ENCODE measurements around the gene LRRN2. TPM values are rescaled to one million over a fixed set of nuclear protein-coding genes. Genes with fewer than 3 reads are reported as not detected.

LRRN2 gene
- total and polyA plus RNA-seq, 7 donors, result 2.5 to 14.7 (median 4.9) TPM

DNA sequence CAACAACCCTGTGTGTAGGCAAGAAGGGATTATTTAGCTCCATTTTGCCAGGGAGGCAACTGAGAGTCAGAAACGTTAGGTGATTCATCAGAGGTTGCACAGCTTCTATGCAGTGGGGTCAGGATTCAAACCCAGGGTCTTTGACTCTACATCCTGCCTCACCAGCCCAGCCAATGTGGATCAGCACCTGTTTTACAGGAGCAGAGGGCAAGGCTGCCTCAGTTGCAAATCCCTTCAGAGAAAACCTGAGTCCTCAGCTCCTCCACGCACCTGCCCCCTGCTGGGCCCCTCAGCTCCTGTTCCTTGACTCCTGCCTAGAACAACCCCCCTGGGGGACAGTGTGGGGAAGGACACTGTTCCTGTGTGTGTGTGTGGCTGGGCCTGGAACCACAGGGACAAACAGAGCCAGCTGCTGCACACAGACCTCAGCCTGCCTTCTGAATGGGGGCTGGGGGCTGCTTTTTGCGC lies 61.6 kb downstream of the LRRN2 start:
- no peaks in the 10 kb centered on the region for H3K27me3 ChIP-seq
- peaks cover 0 to 3% (median 0%) of the 10 kb centered on the region in 4 donors for H3K36me3 ChIP-seq
- intact Hi-C loops (cut with DNase I), result no loop called here
- 77 to 78% methylated on average over 3 of the region's 3 CpGs for WGBS, 2 donors
- no peak overlapping the region for H3K27ac ChIP-seq
- no peak overlapping the region for H3K4me3 ChIP-seq
- no peaks in the 10 kb centered on the region for H3K9me3 ChIP-seq
- TF ChIP-seq POLR2A (IDR thresholded peaks at IDR 0.05) (no peak), POLR2AphosphoS5 (IDR thresholded peaks at IDR 0.05) (no peak), EP300 (IDR thresholded peaks at IDR 0.05) (no peak)
- TF ChIP-seq, protein P1, sequence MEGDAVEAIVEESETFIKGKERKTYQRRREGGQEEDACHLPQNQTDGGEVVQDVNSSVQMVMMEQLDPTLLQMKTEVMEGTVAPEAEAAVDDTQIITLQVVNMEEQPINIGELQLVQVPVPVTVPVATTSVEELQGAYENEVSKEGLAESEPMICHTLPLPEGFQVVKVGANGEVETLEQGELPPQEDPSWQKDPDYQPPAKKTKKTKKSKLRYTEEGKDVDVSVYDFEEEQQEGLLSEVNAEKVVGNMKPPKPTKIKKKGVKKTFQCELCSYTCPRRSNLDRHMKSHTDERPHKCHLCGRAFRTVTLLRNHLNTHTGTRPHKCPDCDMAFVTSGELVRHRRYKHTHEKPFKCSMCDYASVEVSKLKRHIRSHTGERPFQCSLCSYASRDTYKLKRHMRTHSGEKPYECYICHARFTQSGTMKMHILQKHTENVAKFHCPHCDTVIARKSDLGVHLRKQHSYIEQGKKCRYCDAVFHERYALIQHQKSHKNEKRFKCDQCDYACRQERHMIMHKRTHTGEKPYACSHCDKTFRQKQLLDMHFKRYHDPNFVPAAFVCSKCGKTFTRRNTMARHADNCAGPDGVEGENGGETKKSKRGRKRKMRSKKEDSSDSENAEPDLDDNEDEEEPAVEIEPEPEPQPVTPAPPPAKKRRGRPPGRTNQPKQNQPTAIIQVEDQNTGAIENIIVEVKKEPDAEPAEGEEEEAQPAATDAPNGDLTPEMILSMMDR (IDR thresholded peaks at IDR 0.05), result no peak
- DNase-seq, result no peak
- peaks cover 0 to 19% (median 5%) of the 10 kb centered on the region in 4 donors for H3K4me1 ChIP-seq

DNA sequence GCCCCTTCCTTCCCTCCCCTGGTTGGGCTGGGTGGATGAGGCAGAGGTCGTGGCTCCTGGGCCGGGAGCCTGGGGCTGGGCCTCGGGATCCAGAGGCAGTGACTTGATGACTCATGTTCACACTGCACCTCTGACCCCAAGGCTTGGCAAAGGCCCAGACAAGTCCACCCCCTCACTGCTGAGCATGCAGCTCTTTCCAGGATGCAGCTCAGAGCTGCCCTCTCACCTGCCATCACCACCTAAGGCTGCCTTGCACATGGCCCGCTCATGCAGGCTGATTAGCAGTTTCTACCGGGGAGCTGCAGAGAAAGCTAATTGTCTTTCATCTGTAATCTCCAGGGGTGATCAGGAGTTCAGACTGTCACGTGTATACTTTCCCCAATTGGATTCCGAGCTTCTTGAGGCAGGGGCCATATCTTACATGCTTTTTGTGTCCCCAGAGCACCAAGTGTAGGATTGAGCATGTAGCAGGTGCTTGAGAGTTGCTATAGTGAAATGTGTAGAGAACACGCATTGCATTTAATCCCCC lies 62.1 kb downstream of the LRRN2 start:
- intact Hi-C loops (cut with DNase I), result no loop called here
- no peak for DNase-seq
- Histone ChIP-seq H3K4me1 (peaks cover 0 to 19% (median 5%) of the 10 kb centered on the region in 4 donors), H3K36me3 (peaks cover 0 to 8% (median 2%) of the 10 kb centered on the region in 4 donors), H3K27ac (no peak overlapping the region), H3K27me3 (no peaks in the 10 kb centered on the region), H3K4me3 (no peak overlapping the region), H3K9me3 (no peaks in the 10 kb centered on the region)
- WGBS, 2 donors, result 47 to 75% methylated on average over 8 of the region's 8 CpGs
- TF ChIP-seq, protein P1 (IDR thresholded peaks at IDR 0.05), result no peak
- TF ChIP-seq POLR2AphosphoS5 (IDR thresholded peaks at IDR 0.05) (no peak), EP300 (IDR thresholded peaks at IDR 0.05) (no peak), POLR2A (IDR thresholded peaks at IDR 0.05) (no peak)

DNA sequence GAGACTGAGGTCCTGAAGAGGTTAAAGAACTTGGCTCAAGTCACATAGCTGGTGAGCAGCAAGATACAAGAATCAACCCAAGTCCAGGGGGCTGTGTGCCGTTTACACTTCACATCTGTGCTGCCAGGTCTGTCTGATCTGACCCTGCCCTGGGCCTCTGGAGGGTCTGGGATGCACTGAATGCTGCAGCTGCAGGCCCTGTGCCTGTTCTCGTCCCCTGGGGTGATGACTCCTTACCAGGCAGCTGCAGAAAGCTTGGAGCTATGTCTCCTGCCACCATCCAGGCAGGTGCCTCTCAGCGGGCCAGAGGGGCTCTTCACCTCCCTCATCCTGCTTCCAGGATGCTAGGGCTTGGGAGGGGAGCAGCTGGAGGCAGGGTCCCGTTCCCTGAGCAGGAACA lies 63.5 kb downstream of the LRRN2 start:
- Histone ChIP-seq H3K9me3 (no peaks in the 10 kb centered on the region), H3K27ac (no peak overlapping the region), H3K4me3 (no peak overlapping the region), H3K27me3 (no peaks in the 10 kb centered on the region), H3K36me3 (peaks cover 0 to 14% (median 3%) of the 10 kb centered on the region in 4 donors), H3K4me1 (peaks cover 0 to 19% (median 5%) of the 10 kb centered on the region in 4 donors)
- intact Hi-C loops (cut with DNase I), result no loop called here
- DNase-seq, result no peak
- 79 to 83% methylated on average over 4 of the region's 4 CpGs for WGBS, 2 donors
- TF ChIP-seq POLR2AphosphoS5 (IDR thresholded peaks at IDR 0.05), result no peak
- no peak for TF ChIP-seq EP300 (IDR thresholded peaks at IDR 0.05)
- no peak for TF ChIP-seq POLR2A (IDR thresholded peaks at IDR 0.05)
- TF ChIP-seq, protein P1 (IDR thresholded peaks at IDR 0.05), result no peak

DNA sequence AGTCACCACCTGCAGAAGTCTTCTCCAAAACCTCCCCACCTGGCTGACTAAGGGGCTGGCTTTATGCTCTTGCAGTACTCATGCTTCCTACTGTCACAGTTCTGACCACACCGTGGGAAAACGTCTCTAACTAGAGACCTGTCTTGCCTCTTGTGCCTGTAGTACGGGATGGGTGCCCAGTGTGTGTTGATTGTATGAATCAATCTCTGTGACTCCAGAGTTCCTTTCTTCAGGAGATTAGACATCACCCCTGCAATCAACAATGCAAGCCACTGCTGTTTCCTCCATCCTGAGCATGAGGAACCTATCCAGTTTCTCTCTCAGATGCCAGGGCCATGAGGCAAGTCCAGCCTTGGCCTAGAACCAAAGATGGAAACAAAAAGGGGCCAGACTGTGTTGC lies 64.1 kb downstream of the LRRN2 start:
- TF ChIP-seq EP300 (IDR thresholded peaks at IDR 0.05) (no peak), POLR2AphosphoS5 (IDR thresholded peaks at IDR 0.05) (no peak), POLR2A (IDR thresholded peaks at IDR 0.05) (no peak)
- TF ChIP-seq, protein P1 (IDR thresholded peaks at IDR 0.05), result no peak
- Histone ChIP-seq H3K4me1 (peaks cover 0 to 19% (median 5%) of the 10 kb centered on the region in 4 donors), H3K36me3 (peaks cover 0 to 14% (median 3%) of the 10 kb centered on the region in 4 donors), H3K27ac (no peak overlapping the region), H3K4me3 (no peak overlapping the region), H3K9me3 (no peaks in the 10 kb centered on the region), H3K27me3 (no peaks in the 10 kb centered on the region)
- 81 to 82% methylated on average over 3 of the region's 3 CpGs for WGBS, 2 donors
- no peak for DNase-seq
- intact Hi-C loops (cut with DNase I), result no loop called here

DNA sequence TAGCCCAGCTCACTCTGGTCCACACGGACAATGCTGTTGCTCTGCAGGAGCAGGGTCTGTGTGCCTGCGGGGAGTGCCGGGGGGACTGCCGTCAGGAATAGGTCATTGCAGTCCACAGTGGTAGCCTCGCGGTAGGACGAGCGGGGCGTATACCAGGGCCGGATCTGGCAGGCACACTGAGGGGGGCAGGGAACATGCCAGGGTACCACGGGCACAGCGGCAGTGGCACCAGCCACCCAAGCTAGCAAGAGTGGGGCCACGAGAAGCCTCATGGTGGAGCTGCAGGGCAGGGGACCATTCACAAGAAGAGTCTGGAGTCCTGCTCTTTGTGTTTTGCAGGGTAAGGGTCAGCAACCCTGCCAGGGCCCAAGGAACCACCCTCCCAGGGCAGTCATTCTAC lies 65.8 kb downstream of the LRRN2 start:
- Histone ChIP-seq H3K27ac (no peak overlapping the region), H3K36me3 (peaks cover 0 to 14% (median 3%) of the 10 kb centered on the region in 4 donors), H3K4me1 (peaks cover 0 to 15% (median 5%) of the 10 kb centered on the region in 4 donors), H3K9me3 (no peaks in the 10 kb centered on the region), H3K4me3 (no peak overlapping the region), H3K27me3 (no peaks in the 10 kb centered on the region)
- TF ChIP-seq POLR2A (IDR thresholded peaks at IDR 0.05) (no peak), EP300 (IDR thresholded peaks at IDR 0.05) (no peak), POLR2AphosphoS5 (IDR thresholded peaks at IDR 0.05) (no peak)
- TF ChIP-seq, protein P1 (IDR thresholded peaks at IDR 0.05), result no peak
- DNase-seq, result no peak
- intact Hi-C loops (cut with DNase I), result no loop called here
- 82 to 93% methylated on average over 13 of the region's 13 CpGs for WGBS, 2 donors

Measured in sigmoid colon (tissue), 7 donors.